ENCODE results near the gene POLR3GL.
"Not testable (repeated sequence)": the region's sequence is repeated elsewhere in the genome, so short reads cannot be mapped to it uniquely, and the experiment has no call there.

Gene POLR3GL

GRCh38 chr1:145964328-145965118, at the start of gene POLR3GL, which contains the start of gene ANKRD34A:
TSS of gene POLR3GL (plus strand) at chr1:145964690. CDS start at chr1:145974866, 10,176 bp downstream.
TSS of gene ANKRD34A (minus strand) at chr1:145964575. CDS start at chr1:145961759, 2,816 bp downstream.
- DNase-seq (ENCODE audit: low read depth in 2 of 2), result peak; percentile 75 to 84

GRCh38 chr1:145916745-145917144, 47.7 kb upstream of the POLR3GL start:
- no peak for DNase-seq (ENCODE audit: low read depth in 2 of 2)

- no peak for DNase-seq (ENCODE audit: low read depth in 2 of 2)
Observed at GRCh38 chr1:145917595-145917994, 46.9 kb upstream of the POLR3GL start.

GRCh38 chr1:145918144-145918991, 46.1 kb upstream of the POLR3GL start, which contains the start of gene PEX11B:
TSS of gene PEX11B (minus strand) at chr1:145918717. CDS start at chr1:145918688, 29 bp downstream.
- DNase-seq (ENCODE audit: low read depth in 2 of 2), result peak; percentile 78 to 85

GRCh38 chr1:145918992-145919939, 45.2 kb upstream of the POLR3GL start:
- DNase-seq (ENCODE audit: low read depth in 2 of 2), result no peak

GRCh38 chr1:145920297-145920696, 44.2 kb upstream of the POLR3GL start:
- not testable (repeated sequence) for DNase-seq (ENCODE audit: low read depth in 2 of 2)

- no peak for DNase-seq (ENCODE audit: low read depth in 2 of 2)
Observed at GRCh38 chr1:145922266-145922665, 42.2 kb upstream of the POLR3GL start.

GRCh38 chr1:145926686-145927062, 37.8 kb upstream of the POLR3GL start:
- DNase-seq (ENCODE audit: low read depth in 2 of 2), result peak in 1 of 2 donors; percentile 26

GRCh38 chr1:145927063-145927886, 37.2 kb upstream of the POLR3GL start, which contains the start of gene RBM8A:
TSS of gene RBM8A (minus strand) at chr1:145927484. CDS start at chr1:145927426, 58 bp downstream.
- peak; percentile 92 to 93 for DNase-seq (ENCODE audit: low read depth in 2 of 2)

- DNase-seq (ENCODE audit: low read depth in 2 of 2), result no peak
Observed at GRCh38 chr1:145927916-145928643, 36.4 kb upstream of the POLR3GL start.

GRCh38 chr1:145932522-145933009, 31.9 kb upstream of the POLR3GL start:
- not testable (repeated sequence) for DNase-seq (ENCODE audit: low read depth in 2 of 2)

GRCh38 chr1:145935708-145936107, 28.8 kb upstream of the POLR3GL start:
- no peak for DNase-seq (ENCODE audit: low read depth in 2 of 2)

- no peak for DNase-seq (ENCODE audit: low read depth in 2 of 2)
Observed at GRCh38 chr1:145936247-145936646, 28.2 kb upstream of the POLR3GL start.

- no peak for DNase-seq (ENCODE audit: low read depth in 2 of 2)
Observed at GRCh38 chr1:145937436-145937835, 27.1 kb upstream of the POLR3GL start.

GRCh38 chr1:145942405-145942804, 22.1 kb upstream of the POLR3GL start:
- no peak for DNase-seq (ENCODE audit: low read depth in 2 of 2)

- no peak for DNase-seq (ENCODE audit: low read depth in 2 of 2)
Observed at GRCh38 chr1:145942871-145943270, 21.6 kb upstream of the POLR3GL start.

- no peak for DNase-seq (ENCODE audit: low read depth in 2 of 2)
Observed at GRCh38 chr1:145944532-145944931, 20.0 kb upstream of the POLR3GL start.

- no peak for DNase-seq (ENCODE audit: low read depth in 2 of 2)
Observed at GRCh38 chr1:145946477-145946986, 18.0 kb upstream of the POLR3GL start.

GRCh38 chr1:145947551-145947950, 16.9 kb upstream of the POLR3GL start:
- no peak for DNase-seq (ENCODE audit: low read depth in 2 of 2)
